Activated CD8-positive, alpha-beta T cell treated with anti-CD3 and anti-CD28 coated beads, Interleukin-2, amount 10 ng/mL, durations not matched to agents 7 days and 5 days (primary cell): ENCODE data around the gene BICRAL. TPM values are rescaled to one million over a fixed set of nuclear protein-coding genes. Genes with fewer than 3 reads are reported as not detected.

Source experiments
- total RNA-seq, 2 experiments: library from RNA; stranded (reverse); gene quantifications; one replicate each; pipeline ENCODE4 v1.2.3, GENCODE V29; 2021

Gene BICRAL
- total RNA-seq, 2 experiments from 2014 or later = 18.0 to 18.8 TPM

Other genes with a start within 250 kb of the BICRAL start
- 10 to 100 TPM; 23.6 to 24.8 TPM for gene UBR2, start 218.0 kb upstream of the BICRAL start, total RNA-seq
- not detected for gene PRPH2, start 59.5 kb upstream of the BICRAL start, total RNA-seq
- 10 to 100 TPM; 26.7 to 29.1 TPM for gene TBCC, start 35.9 kb upstream of the BICRAL start, total RNA-seq
- 10 to 100 TPM; 74.1 to 77.9 TPM for gene RPL7L1, start 97.6 kb downstream of the BICRAL start, total RNA-seq
- gene PTCRA, start 134.0 kb downstream of the BICRAL start, total RNA-seq = not detected
- gene CNPY3, start 147.4 kb downstream of the BICRAL start, total RNA-seq = 10 to 100 TPM; 86.0 to 87.6 TPM
- 1 to 10 TPM; 1.1 to 1.2 TPM for gene GNMT, start 178.7 kb downstream of the BICRAL start, total RNA-seq
- 10 to 100 TPM; 11.1 to 12.0 TPM for gene PEX6, start 197.1 kb downstream of the BICRAL start, total RNA-seq
- 10 to 100 TPM; 63.1 to 66.5 TPM for gene PPP2R5D, start 202.5 kb downstream of the BICRAL start, total RNA-seq
- 10 to 100 TPM; 77.1 to 84.1 TPM for gene MEA1, start 231.9 kb downstream of the BICRAL start, total RNA-seq
- 10 to 100 TPM; 75.4 to 76.0 TPM for gene KLHDC3, start 232.2 kb downstream of the BICRAL start, total RNA-seq
- gene RRP36, start 239.6 kb downstream of the BICRAL start, total RNA-seq = 10 to 100 TPM; 84.3 to 92.8 TPM